Mucosa of gallbladder (tissue), 1 donor: ENCODE measurements around the gene ATP10A. TPM values are rescaled to one million over a fixed set of nuclear protein-coding genes. Genes with fewer than 3 reads are reported as not detected.

Source experiments
- DNase-seq: peaks from one replicate; pipeline ENCODE4 v3.0.0-alpha.2; 2020; ENCODE audit warnings: low spot score
- total RNA-seq: library from RNA; stranded (reverse); gene quantifications from one replicate; pipeline ENCODE4 v1.2.1, GENCODE V29; 2021
- donor health status: DM: no; HTN: no; CAD: no.

The ATP10A gene
- total RNA-seq, 1 donor from 2014 or later: 19.8 TPM

GRCh38 chr15:25739687-25740121 lies 123.4 kb downstream of the ATP10A start:
- peak; percentile 44 for DNase-seq

GRCh38 chr15:25738171-25738965 lies 124.8 kb downstream of the ATP10A start:
- DNase-seq: peak; percentile 45

GRCh38 chr15:25737218-25737643 lies 125.9 kb downstream of the ATP10A start:
- peak; percentile 38 for DNase-seq

GRCh38 chr15:25736461-25736860 lies 126.7 kb downstream of the ATP10A start:
- DNase-seq: no peak

DNA sequence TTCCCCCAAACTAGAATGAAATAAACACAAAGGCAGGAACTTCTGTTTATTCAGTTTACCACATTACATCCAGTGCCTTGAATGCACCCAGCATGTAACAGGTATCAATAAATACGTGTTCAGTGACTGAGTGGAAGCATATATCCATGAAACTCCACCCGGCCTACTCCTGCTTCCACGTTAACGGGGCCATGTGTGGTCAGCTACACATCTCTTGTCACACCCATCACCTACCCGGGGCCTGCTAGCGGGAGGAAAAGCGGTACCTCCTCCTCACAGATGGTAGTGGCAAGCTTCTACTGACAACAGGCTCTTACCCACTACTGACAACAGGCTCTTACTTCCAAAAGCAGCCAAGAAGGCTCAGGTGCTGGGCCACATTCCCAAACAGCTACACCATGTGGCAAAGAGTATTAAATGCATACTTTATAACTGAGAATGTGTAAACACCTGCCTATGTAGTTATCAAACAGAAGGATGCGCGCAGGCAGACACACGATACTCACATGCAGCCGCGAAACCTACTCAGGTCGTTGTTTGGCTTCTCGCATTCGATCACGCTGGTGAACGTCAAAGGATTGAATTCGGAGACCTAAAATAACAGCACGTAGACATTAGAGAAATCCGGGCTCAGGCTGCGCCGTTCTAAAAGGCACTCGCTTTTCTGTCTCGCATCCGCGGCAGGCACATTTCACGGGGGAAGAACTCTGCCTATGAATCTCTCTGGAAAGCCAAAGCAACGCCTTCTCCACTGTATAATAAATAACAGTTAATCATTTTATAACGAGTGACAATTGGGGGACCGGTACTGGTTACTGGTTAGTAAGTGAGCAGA lies 127.4 kb downstream of the ATP10A start:
- DNase-seq: no peak

- no peak for DNase-seq
Measured at GRCh38 chr15:25734680-25735355, 128.3 kb downstream of the ATP10A start.

DNA sequence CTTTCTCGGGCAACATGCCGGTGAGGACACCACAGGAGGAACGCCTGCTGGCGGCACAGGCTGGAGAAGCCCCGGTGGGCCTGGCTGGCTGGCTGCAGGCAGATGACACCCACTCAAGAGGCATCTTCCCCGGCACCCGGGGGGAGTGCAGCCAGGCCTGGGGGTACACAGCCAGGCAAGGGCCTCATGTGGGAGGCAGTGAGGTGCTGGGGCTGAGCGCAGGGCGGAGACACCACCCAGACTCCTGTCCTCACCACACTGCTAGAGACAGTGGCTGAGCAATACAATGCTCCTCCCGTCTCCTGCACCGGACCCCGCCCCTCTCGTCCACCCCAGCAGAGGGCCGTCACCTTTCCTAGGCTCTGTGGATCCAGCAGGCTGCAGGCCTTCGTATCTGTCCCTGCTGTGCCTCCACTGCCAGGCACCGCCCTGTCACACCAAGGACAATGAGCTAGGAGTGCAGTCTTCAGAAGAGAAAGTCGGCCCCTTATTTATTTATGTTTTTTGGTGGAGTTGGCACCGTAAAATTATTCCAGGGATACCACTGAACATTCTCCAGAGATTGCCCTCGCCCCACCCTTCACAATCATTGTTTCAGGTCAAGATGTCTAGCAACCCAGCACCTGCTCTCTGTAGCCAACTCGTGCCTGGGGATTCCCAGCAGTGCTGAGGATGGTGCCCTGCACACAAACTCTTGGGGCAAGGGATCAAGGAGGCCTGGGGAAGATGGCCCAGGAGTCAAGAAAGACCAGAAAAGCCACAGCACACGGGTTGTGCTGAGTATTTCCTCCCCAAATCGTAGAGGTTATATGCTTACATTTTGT lies 129.1 kb downstream of the ATP10A start:
- no peak for DNase-seq

GRCh38 chr15:25733036-25733855 lies 129.9 kb downstream of the ATP10A start:
- no peak for DNase-seq

- no peak for DNase-seq
Measured at GRCh38 chr15:25732191-25732590, 130.9 kb downstream of the ATP10A start.

GRCh38 chr15:25731411-25731810 lies 131.7 kb downstream of the ATP10A start:
- DNase-seq: no peak

DNA sequence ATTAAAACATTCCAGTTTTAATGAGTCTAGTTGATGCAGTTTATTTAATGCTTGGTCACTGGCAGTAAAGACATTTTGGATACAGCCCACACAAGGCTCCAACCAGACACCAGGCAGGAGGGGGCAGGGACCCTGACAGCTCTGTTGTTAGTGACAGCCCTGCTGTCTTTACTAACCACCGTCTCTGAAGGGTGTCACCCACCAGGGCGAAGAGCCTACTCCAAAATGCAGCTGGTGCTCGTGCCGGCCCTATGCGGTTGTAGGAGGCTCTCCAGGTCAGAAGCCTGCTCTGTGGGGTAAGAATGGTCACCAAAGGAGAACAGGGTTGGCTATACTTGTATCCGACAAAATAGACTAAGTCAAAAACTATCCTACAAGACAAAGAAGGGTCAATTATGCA lies 132.2 kb downstream of the ATP10A start:
- DNase-seq: no peak

GRCh38 chr15:25728816-25729215 lies 134.3 kb downstream of the ATP10A start:
- peak; percentile 2 for DNase-seq

GRCh38 chr15:25727867-25728600 lies 135.1 kb downstream of the ATP10A start:
- peak; percentile 1 for DNase-seq

GRCh38 chr15:25727116-25727515 lies 136.0 kb downstream of the ATP10A start:
- DNase-seq: no peak

DNA sequence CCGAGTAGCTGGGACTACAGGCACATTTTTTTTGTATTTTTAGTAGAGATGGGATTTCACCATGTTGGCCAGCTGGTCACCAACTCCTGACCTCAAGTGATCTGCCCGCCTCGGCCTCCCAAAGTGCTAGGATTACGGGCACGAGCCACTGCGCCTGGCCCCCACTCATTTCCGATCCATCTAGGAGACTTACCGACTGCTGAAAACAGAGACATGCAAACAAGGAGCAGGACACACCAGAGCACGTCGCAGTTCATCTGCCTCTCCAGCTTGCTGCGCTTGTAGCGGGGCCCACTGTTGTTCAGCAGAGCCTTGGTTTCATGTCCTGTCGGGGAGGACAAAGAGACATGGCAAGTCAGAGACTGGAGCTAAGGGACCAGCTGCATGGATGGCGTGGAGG lies 137.4 kb downstream of the ATP10A start:
- no peak for DNase-seq

GRCh38 chr15:25724899-25725298 lies 138.2 kb downstream of the ATP10A start:
- DNase-seq: no peak

DNA sequence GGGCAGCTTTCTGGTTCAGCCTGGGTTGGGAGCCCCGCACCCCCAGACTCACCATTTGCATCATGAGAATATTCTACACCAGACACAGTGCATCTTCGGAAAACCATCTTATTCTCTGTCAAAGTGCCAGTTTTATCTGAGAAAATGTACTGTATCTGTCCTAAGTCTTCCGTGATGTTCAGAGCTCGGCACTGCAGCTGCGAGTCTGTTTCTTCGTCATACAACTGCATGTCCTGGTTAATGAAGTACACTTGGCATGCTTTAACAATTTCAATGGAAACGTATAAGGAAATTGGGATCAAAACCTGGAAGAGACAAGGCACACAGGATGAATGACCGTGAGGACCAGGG lies 141.5 kb downstream of the ATP10A start:
- no peak for DNase-seq

DNA sequence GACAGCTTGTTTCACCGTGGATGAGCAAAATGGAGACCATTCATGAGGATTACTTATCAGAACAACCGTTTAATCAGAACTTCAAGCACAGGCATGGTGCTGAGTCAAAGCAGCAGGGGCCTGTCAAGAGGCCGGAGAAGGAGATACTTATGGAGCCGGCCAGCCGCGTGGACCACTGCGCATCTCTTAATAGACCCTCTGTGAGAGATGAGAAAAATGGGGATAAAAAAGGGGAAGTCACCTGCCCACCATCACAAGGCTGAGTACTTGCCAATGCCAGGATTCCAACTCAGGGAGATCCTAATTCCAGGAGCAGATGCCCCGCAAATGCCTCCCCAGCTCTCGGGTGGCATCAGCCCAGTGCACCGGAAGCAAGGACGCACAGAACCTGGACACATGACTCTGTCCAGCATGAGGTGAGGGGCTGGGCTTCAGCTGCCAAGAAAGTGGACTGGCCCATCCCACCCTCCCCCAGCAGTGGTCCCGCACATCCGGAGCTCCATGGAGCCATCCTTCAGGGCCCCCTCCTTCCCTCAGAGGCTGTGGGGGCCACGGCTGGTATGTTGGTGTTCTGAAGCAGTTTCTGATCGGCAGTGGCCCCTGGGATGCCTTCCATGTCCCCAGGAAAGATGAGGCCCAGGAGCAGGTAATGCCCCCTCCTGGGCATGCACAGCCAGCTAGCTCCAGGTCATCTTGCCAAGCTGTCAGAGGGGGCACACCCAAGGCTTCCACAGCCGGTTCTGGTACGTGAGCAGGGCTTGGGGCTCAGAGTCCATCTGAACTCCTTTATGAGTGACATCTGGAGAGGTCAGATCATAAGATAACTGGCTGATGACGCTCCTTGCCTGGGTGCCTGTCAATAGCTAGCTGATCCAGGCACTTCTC lies 143.8 kb downstream of the ATP10A start:
- DNase-seq: no peak

DNA sequence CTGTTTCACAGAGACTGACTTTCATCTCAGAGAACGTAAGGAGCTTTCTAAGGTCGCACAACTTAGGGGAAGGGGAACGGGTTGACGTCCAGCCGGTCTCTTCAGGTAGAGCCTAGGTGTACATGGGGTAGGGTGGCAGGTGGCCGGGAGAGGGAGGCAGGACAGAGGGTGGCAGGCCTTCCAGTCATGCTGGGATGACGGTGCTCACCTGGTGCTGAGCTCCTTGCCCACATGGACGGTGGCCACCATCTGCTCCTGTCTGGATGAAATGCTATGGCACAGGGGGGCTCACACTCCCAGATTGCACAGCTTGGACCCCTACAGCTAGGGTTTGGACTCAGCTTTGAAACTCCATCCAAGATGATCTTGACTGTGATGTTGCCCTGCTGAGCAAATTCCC lies 144.5 kb downstream of the ATP10A start:
- DNase-seq: no peak
